Esophagus muscularis mucosa (tissue), 3 donors: ENCODE data around the gene ZNF667.
A peak's percentile ranks its signal among the peaks of the same experiment; 100 is the strongest.

Source experiments
- CTCF ChIP-seq, 3 experiments: fragments of 200-600 bp in 2 of 3; fragments of 450-650 bp in 1 of 3; sonication (generic) in 2 of 3; IDR thresholded peaks; one replicate each; pipeline ENCODE4 v1.5.1; 2017 to 2019; ENCODE audit warnings: antibody characterized with exemption in 3 of 3, mild to moderate bottlenecking in 2 of 3, moderate library complexity in 1 of 3
- POLR2A ChIP-seq: fragments of 450-650 bp; IDR thresholded peaks from one replicate; pipeline ENCODE4 v1.6.1; 2017; ENCODE audit warnings: antibody characterized with exemption, moderate library complexity, mild to moderate bottlenecking, low read depth
- POLR2AphosphoS5 ChIP-seq, 2 donors: sonication (generic); formaldehyde crosslinking; IDR thresholded peaks; one replicate each; pipeline ENCODE4 v1.6.1; 2017; ENCODE audit warnings: antibody characterized with exemption in 2 of 2

GRCh38 chr19:56507446-56508289, 30.5 kb upstream of the ZNF667 start, which contains the start of gene ZNF471:
- no peak for TF ChIP-seq CTCF (IDR thresholded peaks at IDR 0.05)
- peak; percentile 61 to 87 for TF ChIP-seq POLR2AphosphoS5 (IDR thresholded peaks at IDR 0.05)
- no peak for TF ChIP-seq POLR2A
